SK-N-SH treated with all-trans-retinoic acid at 6 μM for 48 hours (cell line): Measurements from ENCODE around the gene AMOTL1.

ENCODE experiments used
- CSDC2 ChIP-seq: fragments of 250-450 bp; sonication (Bioruptor Pico); IDR thresholded peaks from 2 replicates; pipeline ENCODE4 v1.5.0; 2020; ENCODE audit warnings: mild to moderate bottlenecking, moderate library complexity
- ESRRG ChIP-seq: fragments of 250-450 bp; sonication (Bioruptor Pico); IDR thresholded peaks from 2 replicates; pipeline ENCODE4 v1.6.1; 2021; ENCODE audit warnings: mild to moderate bottlenecking
- GLIS3 ChIP-seq: fragments of 250-450 bp; sonication (Bioruptor Pico); IDR thresholded peaks from 2 replicates; pipeline ENCODE4 v1.5.0; 2020; ENCODE audit warnings: mild to moderate bottlenecking, moderate library complexity
- OSR1 ChIP-seq: fragments of 250-450 bp; sonication (Bioruptor Pico); IDR thresholded peaks from 2 replicates; pipeline ENCODE4 v1.8.0; 2022; ENCODE audit warnings: moderate library complexity, mild to moderate bottlenecking, inconsistent platforms
- PATZ1 ChIP-seq: fragments of 250-450 bp; sonication (Bioruptor Pico); IDR thresholded peaks from 2 replicates; pipeline ENCODE4 v1.8.0; 2020; ENCODE audit warnings: mild to moderate bottlenecking, moderate library complexity, borderline replicate concordance
- POU6F1 ChIP-seq: fragments of 250-450 bp; sonication (Bioruptor Pico); IDR thresholded peaks from 2 replicates; pipeline ENCODE4 v1.8.0; 2021; ENCODE audit warnings: low read depth, mild to moderate bottlenecking, moderate library complexity, borderline replicate concordance
- TCF4 ChIP-seq: fragments of 250-450 bp; sonication (Bioruptor Pico); IDR thresholded peaks from 2 replicates; pipeline ENCODE4 v1.8.0; 2021; ENCODE audit warnings: mild to moderate bottlenecking, moderate library complexity, borderline replicate concordance
- TOX ChIP-seq: fragments of 250-450 bp; sonication (Bioruptor Pico); IDR thresholded peaks from 2 replicates; pipeline ENCODE4 v1.8.0; 2021; ENCODE audit warnings: mild to moderate bottlenecking, moderate library complexity, borderline replicate concordance
- ZC3H10 ChIP-seq: fragments of 250-450 bp; sonication (Bioruptor Pico); IDR thresholded peaks from 2 replicates; pipeline ENCODE4 v1.5.1; 2021; ENCODE audit warnings: mild to moderate bottlenecking, moderate library complexity
- ZFP3 ChIP-seq: fragments of 250-450 bp; sonication (Bioruptor Pico); IDR thresholded peaks from 2 replicates; pipeline ENCODE4 v1.5.0; 2020; ENCODE audit warnings: mild to moderate bottlenecking, moderate library complexity
- ZNF565 ChIP-seq: fragments of 450-650 bp; formaldehyde crosslinking; conservative IDR thresholded peaks from 2 replicates; pipeline ENCODE4 v1.5.0; 2020; ENCODE audit warnings: low read depth, mild to moderate bottlenecking, moderate library complexity
- TF ChIP-seq, protein P1 (sequence below): fragments of 250-450 bp; sonication (Bioruptor Pico); IDR thresholded peaks from 2 replicates; pipeline ENCODE4 v1.5.0; 2020; ENCODE audit warnings: mild to moderate bottlenecking, moderate library complexity

DNA sequence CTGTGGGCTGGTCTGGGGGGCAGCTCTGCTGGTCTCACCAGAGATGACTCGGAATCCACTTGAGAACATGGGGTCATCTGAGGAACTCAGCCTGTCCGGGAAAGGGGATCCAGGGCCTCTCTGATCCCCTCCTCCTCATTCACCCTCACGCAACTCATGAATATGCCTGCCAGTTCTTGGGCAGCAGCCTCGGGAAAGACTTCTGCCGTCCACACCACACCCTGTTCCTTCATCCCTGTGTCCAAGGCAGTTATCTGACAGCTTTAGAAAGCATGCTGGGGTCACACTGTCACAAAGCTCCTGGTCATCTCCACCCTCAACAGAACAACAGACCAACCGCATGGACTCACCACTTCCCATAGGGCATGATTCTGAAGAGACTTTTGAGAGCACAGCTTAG lies 88.3 kb downstream of the AMOTL1 start:
- TF ChIP-seq ZNF565 (CRISPR knock-in tag) (no peak), ZFP3 (CRISPR knock-in tag) (no peak), POU6F1 (CRISPR knock-in tag) (no peak), TCF4 (no peak), PATZ1 (CRISPR knock-in tag) (no peak), CSDC2 (no peak), ZC3H10 (CRISPR knock-in tag) (no peak), TOX (CRISPR knock-in tag) (no peak), ESRRG (no peak), OSR1 (CRISPR knock-in tag) (no peak), GLIS3 (CRISPR knock-in tag) (no peak)
- TF ChIP-seq, protein P1, sequence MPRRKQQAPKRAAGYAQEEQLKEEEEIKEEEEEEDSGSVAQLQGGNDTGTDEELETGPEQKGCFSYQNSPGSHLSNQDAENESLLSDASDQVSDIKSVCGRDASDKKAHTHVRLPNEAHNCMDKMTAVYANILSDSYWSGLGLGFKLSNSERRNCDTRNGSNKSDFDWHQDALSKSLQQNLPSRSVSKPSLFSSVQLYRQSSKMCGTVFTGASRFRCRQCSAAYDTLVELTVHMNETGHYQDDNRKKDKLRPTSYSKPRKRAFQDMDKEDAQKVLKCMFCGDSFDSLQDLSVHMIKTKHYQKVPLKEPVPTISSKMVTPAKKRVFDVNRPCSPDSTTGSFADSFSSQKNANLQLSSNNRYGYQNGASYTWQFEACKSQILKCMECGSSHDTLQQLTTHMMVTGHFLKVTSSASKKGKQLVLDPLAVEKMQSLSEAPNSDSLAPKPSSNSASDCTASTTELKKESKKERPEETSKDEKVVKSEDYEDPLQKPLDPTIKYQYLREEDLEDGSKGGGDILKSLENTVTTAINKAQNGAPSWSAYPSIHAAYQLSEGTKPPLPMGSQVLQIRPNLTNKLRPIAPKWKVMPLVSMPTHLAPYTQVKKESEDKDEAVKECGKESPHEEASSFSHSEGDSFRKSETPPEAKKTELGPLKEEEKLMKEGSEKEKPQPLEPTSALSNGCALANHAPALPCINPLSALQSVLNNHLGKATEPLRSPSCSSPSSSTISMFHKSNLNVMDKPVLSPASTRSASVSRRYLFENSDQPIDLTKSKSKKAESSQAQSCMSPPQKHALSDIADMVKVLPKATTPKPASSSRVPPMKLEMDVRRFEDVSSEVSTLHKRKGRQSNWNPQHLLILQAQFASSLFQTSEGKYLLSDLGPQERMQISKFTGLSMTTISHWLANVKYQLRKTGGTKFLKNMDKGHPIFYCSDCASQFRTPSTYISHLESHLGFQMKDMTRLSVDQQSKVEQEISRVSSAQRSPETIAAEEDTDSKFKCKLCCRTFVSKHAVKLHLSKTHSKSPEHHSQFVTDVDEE (CRISPR knock-in tag) = no peak
